GM12874 (cell line): Measurements from ENCODE around the gene TRIM5.

Source experiments
- TF ChIP-seq, protein P1 (sequence below): IDR thresholded peaks from 2 replicates; pipeline ENCODE4 v1.5.1; 2011; ENCODE audit warnings: low read depth, mild to moderate bottlenecking, control low read depth, low read length, moderate library complexity; ENCODE audit not compliant: insufficient read depth

TRIM5 gene

DNA sequence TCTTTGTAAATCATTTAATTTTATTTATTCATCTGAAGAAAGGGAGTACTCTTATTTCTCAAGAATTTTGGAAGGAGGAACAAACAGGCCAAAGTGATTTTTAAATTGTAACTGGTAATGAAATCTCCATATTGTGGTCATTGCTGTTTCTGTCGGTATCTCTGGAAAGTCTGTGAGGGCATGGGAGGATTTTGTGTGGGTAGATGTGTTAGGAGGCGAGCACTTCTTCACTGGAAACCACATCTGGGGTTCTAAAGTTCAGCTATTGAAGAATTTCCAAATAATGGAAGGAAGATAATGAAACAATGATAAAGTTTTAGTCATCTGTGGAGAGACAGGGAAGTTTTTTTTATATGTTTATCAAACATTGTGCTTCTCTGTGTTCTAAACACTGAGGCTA is 53.5 kb downstream of the TRIM5 start:
- TF ChIP-seq, protein P1, sequence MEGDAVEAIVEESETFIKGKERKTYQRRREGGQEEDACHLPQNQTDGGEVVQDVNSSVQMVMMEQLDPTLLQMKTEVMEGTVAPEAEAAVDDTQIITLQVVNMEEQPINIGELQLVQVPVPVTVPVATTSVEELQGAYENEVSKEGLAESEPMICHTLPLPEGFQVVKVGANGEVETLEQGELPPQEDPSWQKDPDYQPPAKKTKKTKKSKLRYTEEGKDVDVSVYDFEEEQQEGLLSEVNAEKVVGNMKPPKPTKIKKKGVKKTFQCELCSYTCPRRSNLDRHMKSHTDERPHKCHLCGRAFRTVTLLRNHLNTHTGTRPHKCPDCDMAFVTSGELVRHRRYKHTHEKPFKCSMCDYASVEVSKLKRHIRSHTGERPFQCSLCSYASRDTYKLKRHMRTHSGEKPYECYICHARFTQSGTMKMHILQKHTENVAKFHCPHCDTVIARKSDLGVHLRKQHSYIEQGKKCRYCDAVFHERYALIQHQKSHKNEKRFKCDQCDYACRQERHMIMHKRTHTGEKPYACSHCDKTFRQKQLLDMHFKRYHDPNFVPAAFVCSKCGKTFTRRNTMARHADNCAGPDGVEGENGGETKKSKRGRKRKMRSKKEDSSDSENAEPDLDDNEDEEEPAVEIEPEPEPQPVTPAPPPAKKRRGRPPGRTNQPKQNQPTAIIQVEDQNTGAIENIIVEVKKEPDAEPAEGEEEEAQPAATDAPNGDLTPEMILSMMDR, result no peak

DNA sequence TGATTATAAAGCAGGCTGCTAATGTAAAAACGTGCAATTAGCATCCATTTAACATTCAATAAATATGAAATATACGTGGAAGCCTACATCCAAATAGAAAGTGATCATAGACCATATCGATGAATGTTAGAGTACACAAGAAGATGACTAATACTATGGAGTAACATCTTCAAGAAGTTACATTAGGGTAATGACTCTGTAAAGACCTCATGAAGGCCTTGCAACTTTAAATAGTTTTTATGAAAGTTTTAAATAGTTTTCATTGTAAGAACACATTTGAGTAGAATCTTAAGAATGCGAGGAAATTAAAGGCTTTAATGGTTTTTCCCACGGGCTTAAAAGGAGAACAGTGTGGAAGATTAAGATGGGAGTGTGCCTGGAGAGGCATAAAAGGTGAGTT is 58.7 kb downstream of the TRIM5 start:
- TF ChIP-seq, protein P1, result no peak

DNA sequence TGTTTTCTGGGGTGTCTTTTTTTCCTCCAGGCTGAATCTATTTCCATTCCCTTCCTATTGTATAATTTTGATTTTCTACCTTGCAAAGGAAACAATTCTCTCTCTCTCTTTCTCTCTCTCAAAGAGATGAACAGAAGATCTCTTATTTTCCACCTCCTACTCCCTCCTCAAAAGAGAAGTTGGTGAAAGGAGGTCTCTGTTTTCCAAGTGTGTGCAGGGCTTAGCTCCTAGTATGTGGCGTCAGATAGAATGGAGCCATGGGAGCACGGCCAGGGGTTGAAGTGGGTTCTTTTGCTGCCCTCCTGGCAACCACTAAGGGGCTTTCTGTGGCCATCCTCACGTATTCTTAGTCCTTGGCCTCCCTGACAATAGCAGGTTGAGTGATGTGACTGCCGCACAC is 59.6 kb downstream of the TRIM5 start:
- TF ChIP-seq, protein P1, result no peak

DNA sequence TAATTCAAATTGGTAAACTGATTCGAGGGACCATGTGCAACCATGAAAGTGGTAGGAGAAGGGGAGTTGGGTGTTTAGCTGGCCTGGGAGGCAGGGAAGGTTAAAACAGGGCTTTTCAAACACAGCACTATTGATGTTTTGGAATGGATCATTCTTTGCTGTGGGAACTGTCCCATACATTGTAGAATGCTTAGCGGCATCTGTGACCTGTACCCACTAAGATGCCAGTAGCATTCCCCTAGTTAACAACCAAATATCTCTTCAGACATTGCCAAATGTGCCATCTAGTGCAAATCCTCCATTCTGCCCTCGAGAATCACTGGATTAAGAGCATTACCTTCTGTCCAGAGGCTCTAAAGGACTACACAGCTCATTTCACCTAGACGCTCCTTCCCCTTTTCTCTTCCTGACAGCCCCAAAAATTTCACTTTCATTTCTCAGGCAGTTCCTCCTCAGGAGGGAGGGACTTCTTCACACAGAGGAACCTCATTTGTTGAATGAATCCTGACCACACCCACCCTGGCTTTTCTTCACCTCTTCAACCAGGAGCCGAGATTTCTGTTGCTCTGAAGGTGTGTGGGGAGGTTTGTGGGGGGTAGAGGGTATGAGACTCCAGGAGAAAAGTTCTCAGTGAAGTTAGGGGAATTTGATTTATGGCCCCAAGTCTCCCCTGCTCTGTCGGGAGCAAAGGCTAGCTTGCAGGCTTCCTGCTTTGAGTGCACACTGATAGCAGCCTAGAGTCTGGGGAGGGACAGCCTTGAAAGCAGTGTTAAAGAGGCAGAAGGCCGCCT is 60.2 kb downstream of the TRIM5 start, which contains the start of gene TRIM34:
Gene TRIM34 (plus strand): TSS at position 513 of the 791 bp plus-strand sequence. CDS start 7,331 bp downstream, outside the sequence.
- TF ChIP-seq, protein P1, result no peak

DNA sequence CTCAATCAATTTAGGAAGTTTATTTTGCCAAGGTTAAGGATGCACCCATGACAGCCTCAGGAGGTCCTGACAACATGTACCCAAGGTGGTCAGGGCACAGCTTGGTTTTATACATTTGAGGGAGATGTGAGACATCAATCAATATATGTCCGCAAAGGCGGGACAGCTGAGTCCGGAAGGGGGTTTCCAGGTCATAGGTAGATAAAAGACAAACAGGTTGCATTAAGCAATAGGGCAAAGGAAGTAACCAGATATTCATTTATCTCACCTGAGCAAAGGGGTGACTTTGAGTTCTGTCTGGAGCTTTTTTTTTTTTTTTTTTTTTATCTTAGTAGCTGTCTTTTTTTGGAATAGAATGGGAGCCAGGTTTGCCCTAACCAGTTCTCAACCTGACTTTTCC is 62.1 kb downstream of the TRIM5 start:
- TF ChIP-seq, protein P1, result no peak

DNA sequence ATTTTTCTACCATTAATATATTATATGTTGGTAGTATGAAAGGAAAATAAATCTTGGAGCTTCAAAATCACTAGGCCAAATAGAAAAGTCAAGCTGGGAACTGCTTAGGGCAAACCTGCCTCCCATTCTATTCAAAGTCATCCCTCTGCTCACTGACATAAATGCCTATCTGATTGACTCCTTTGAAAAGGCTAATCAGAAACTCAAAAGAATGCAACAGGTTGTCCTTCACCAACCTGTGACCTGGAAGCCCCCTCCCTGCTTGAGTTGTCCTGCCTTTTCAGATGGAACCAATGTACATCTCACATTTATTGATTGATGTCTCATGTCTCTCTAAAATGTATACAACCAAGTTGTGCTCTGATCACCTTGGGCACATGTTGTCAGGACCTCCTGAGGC is 63.3 kb downstream of the TRIM5 start:
- TF ChIP-seq, protein P1, result no peak

DNA sequence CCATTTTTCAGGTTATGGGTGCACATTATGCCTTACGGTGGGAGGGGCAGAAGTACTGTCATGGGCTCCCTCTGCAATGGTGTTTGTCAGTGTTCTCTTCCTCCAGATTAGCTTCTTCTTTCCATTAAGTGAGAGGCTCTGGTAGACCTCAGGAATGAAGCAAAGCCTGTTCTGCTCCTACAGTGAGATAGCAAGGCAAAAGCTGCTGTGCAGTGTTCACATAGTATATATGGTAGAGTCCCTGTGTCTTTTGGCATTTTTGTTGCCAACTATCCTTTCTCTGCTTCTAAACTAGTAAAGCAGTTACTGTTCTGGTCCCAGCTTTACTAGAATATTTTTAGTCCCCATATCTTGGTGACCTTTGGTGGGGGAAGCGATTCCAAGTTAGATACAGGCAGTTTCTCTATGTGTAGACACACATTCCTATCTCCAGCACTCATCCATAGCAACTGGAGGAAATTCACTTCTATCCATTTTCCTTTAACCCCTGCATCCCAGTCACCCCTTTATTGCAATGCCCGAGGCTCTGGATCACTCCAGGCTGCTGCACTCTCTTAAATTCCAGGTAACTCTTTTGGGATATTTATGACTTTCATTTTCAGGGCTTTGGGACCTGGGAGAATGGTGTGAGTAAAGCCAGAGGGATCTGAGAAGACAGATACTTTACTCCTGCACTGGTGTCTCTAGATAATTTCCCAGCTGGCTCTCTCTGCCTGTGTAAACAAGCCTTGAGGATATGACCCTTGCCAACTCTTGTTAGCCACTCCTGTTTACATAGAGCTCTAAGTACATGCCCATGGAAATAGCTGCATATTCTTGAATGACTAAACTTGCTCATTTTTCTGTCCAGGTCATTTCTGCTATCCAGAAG is 64.0 kb downstream of the TRIM5 start:
- TF ChIP-seq, protein P1, result no peak
